IPS-NIHi11 (cell line): Measurements from ENCODE around the gene DPEP2NB.
A peak's percentile ranks its signal among the peaks of the same experiment; 100 is the strongest.
"Not testable (repeated sequence)": the region's sequence is repeated elsewhere in the genome, so short reads cannot be mapped to it uniquely, and the experiment has no call there.

Source experiments
- DNase-seq: peaks from one replicate; pipeline ENCODE4 v3.0.0; 2012; ENCODE audit warnings: mixed read lengths, low spot score

The DPEP2NB gene

GRCh38 chr16:68013440-68013839 lies 2.3 kb downstream of the DPEP2NB start:
- no peak for DNase-seq

- not testable (repeated sequence) for DNase-seq
These were observed 5.8 kb downstream of the DPEP2NB start for GRCh38 chr16:68009872-68010271.

GRCh38 chr16:68009157-68009735 lies 6.5 kb downstream of the DPEP2NB start:
- DNase-seq, result peak; percentile 51

GRCh38 chr16:68005786-68006286 lies 9.9 kb downstream of the DPEP2NB start:
- DNase-seq, result no peak

GRCh38 chr16:68005211-68005610 lies 10.5 kb downstream of the DPEP2NB start:
- DNase-seq, result no peak

GRCh38 chr16:68003031-68003430 lies 12.7 kb downstream of the DPEP2NB start:
- no peak for DNase-seq

- no peak for DNase-seq
These were observed 15.3 kb downstream of the DPEP2NB start for GRCh38 chr16:68000450-68000849.

GRCh38 chr16:67999985-68000384 lies 15.7 kb downstream of the DPEP2NB start:
- no peak for DNase-seq

GRCh38 chr16:67998779-67999688 lies 16.7 kb downstream of the DPEP2NB start, which contains the start of gene DPEP2:
DPEP2 (minus strand) TSS chr16:67999484; CDS start chr16:67993212, 6,272 bp downstream.
- DNase-seq, result not testable (repeated sequence)

- DNase-seq, result not testable (repeated sequence)
These were observed 17.4 kb downstream of the DPEP2NB start for GRCh38 chr16:67998231-67998778.

GRCh38 chr16:67996666-67997065 lies 19.0 kb downstream of the DPEP2NB start:
- DNase-seq, result no peak

GRCh38 chr16:67995423-67995822 lies 20.3 kb downstream of the DPEP2NB start:
- DNase-seq, result no peak

- DNase-seq, result not testable (repeated sequence)
These were observed 21.7 kb downstream of the DPEP2NB start for GRCh38 chr16:67994040-67994408.

- peak; percentile 94 for DNase-seq
These were observed 22.3 kb downstream of the DPEP2NB start for GRCh38 chr16:67993207-67994039.

GRCh38 chr16:67992661-67993206 lies 23.0 kb downstream of the DPEP2NB start:
- no peak for DNase-seq

GRCh38 chr16:67990018-67990386 lies 25.7 kb downstream of the DPEP2NB start:
- no peak for DNase-seq

GRCh38 chr16:67989322-67990017 lies 26.2 kb downstream of the DPEP2NB start:
- no peak for DNase-seq

GRCh38 chr16:67988675-67989074 lies 27.0 kb downstream of the DPEP2NB start:
- no peak for DNase-seq

GRCh38 chr16:67987460-67988160 lies 28.1 kb downstream of the DPEP2NB start:
- DNase-seq, result no peak

- no peak for DNase-seq
These were observed 28.8 kb downstream of the DPEP2NB start for GRCh38 chr16:67986949-67987348.
